ENCODE measurements around the gene FBXO47.

GRCh38 chr17:38922538-38923297 lies 44.5 kb downstream of the FBXO47 start:
- TF ChIP-seq CTCF (IDR thresholded peaks at IDR 0.05) (no peak), EP300 (IDR thresholded peaks at IDR 0.05) (no peak), POLR2AphosphoS5 (IDR thresholded peaks at IDR 0.05) (no peak)
